H1 (cell line): ENCODE measurements around the gene PSKH1. TPM values are rescaled to one million over a fixed set of nuclear protein-coding genes. Genes with fewer than 3 reads are reported as not detected.

Source experiments
- CTCF ChIA-PET: fragments of 300-600 bp; sonication (Branson Sonifier 250); formaldehyde crosslinking; loops from one replicate; lab custom pipeline; 2021; ENCODE audit not compliant: partially characterized antibody; lab: Charles Lee
- POLR2A ChIA-PET: fragments of 300-600 bp; sonication (Branson Sonifier 250); formaldehyde crosslinking; loops from one replicate; lab custom pipeline; 2021; ENCODE audit warnings: inconsistent platforms; ENCODE audit not compliant: partially characterized antibody; lab: Charles Lee
- DNase-seq, 2 experiments: peaks; one replicate each; pipeline versions ENCODE4 v3.0.0 to v3.0.0-alpha.2; 2010 to 2022; ENCODE audit warnings: low spot score in 2 of 2, low read depth in 1 of 2, mixed read lengths in 1 of 2
- FAIRE-seq: peaks from 2 replicates; lab custom pipeline; 2011; peaks lifted over from hg19 to GRCh38; lab: Jason Lieb, UNC
- H2AFZ ChIP-seq: 2 replicates; pipeline ENCODE4 v1.8.1; 2012; ENCODE audit warnings: low read length, inconsistent platforms
- H2AK5ac ChIP-seq: 2 replicates; pipeline ENCODE4 v1.6.1; 2013; ENCODE audit warnings: low read depth, low read length
- H2BK120ac ChIP-seq: replicated peaks from 2 replicates; pipeline ENCODE3; 2013; ENCODE audit warnings: low read depth, low read length, inconsistent platforms
- H2BK12ac ChIP-seq: 2 replicates; pipeline ENCODE4 v1.6.1; 2013; ENCODE audit warnings: low read depth, low read length
- H2BK15ac ChIP-seq: 2 replicates; pipeline ENCODE4 v1.6.1; 2013; ENCODE audit warnings: low read length
- H2BK20ac ChIP-seq: 2 replicates; pipeline ENCODE4 v1.6.1; 2013; ENCODE audit warnings: low read length
- H2BK5ac ChIP-seq: 2 replicates; pipeline ENCODE4 v1.6.1; 2013; ENCODE audit warnings: low read depth, low read length
- H3K14ac ChIP-seq: 2 replicates; pipeline ENCODE4 v1.6.1; 2013; ENCODE audit warnings: inconsistent platforms; ENCODE audit not compliant: insufficient read length
- H3K18ac ChIP-seq: 2 replicates; pipeline ENCODE4 v1.6.1; 2013; ENCODE audit warnings: low read length; ENCODE audit errors: extremely low read depth
- H3K23ac ChIP-seq: 2 replicates; pipeline ENCODE4 v1.6.1; 2013; ENCODE audit warnings: inconsistent platforms; ENCODE audit not compliant: insufficient read length
- H3K23me2 ChIP-seq: 2 replicates; pipeline ENCODE4 v1.6.1; 2013; ENCODE audit warnings: low read depth, low read length
- H3K27ac ChIP-seq: 2 replicates; pipeline ENCODE4 v1.6.1; 2011; ENCODE audit warnings: low read depth, low read length, inconsistent platforms
- H3K27me3 ChIP-seq, 4 experiments: replicated peaks in 1 of 4; 1 replicate in 1 of 4; 2 replicates in 3 of 4; pipeline versions ENCODE4 v1.6.1 to v1.8.1; 2011 to 2013; ENCODE audit warnings: low read length in 3 of 4, mild to moderate bottlenecking in 3 of 4, inconsistent platforms in 2 of 4, mixed read lengths in 2 of 4, moderate library complexity in 1 of 4; ENCODE audit not compliant: control insufficient read depth in 3 of 4, insufficient read depth in 3 of 4; ENCODE audit errors: extremely low read depth in 1 of 4
- H3K36me3 ChIP-seq, 4 experiments: 2 replicates each; pipeline versions ENCODE4 v1.6.1 to v1.8.1; 2011 to 2013; ENCODE audit warnings: mild to moderate bottlenecking in 4 of 4, low read length in 3 of 4, moderate library complexity in 2 of 4, control low read depth in 1 of 4, inconsistent platforms in 1 of 4; ENCODE audit not compliant: insufficient read depth in 4 of 4, control insufficient read depth in 2 of 4
- H3K4ac ChIP-seq: replicated peaks from 2 replicates; pipeline ENCODE3; 2013; ENCODE audit warnings: low read length, low read depth, mixed read lengths, inconsistent platforms; ENCODE audit not compliant: insufficient read length
- H3K4me1 ChIP-seq, 4 experiments: replicated peaks in 1 of 4; 1 replicate in 1 of 4; 2 replicates in 3 of 4; pipeline versions ENCODE4 v1.6.1 to v1.8.1; 2011 to 2013; ENCODE audit warnings: low read length in 3 of 4, inconsistent platforms in 2 of 4, mixed read lengths in 1 of 4; ENCODE audit not compliant: insufficient read depth in 4 of 4, control insufficient read depth in 3 of 4
- H3K4me2 ChIP-seq, 2 experiments: 2 replicates each; pipeline versions ENCODE4 v1.6.1 to v1.8.1; 2011 to 2013; ENCODE audit warnings: low read depth in 2 of 2, low read length in 2 of 2, control low read depth in 1 of 2, inconsistent platforms in 1 of 2, mild to moderate bottlenecking in 1 of 2; ENCODE audit not compliant: insufficient read depth in 1 of 2
- H3K4me3 ChIP-seq, 4 experiments: fragments of 200-600, 300-600 bp in 1 of 4; sonication (generic), shearing (Covaris generic), sonication (Bioruptor Twin) in 1 of 4; 2 replicates each; pipeline versions ENCODE4 v1.5.1 to v1.8.1; 2011 to 2016; ENCODE audit warnings: low read length in 4 of 4, low read depth in 3 of 4, control low read depth in 2 of 4, inconsistent platforms in 2 of 4, mild to moderate bottlenecking in 2 of 4, mixed read lengths in 1 of 4, moderate library complexity in 1 of 4; ENCODE audit not compliant: insufficient read depth in 2 of 4; ENCODE audit errors: extremely low read depth in 1 of 4
- H3K56ac ChIP-seq: replicated peaks from 2 replicates; pipeline ENCODE3; 2013; ENCODE audit warnings: low read depth, mild to moderate bottlenecking, mixed read lengths, low read length, inconsistent platforms; ENCODE audit not compliant: insufficient read length
- H3K79me1 ChIP-seq: 2 replicates; pipeline ENCODE4 v1.6.1; 2013; ENCODE audit warnings: low read depth, low read length, control low read depth
- H3K79me2 ChIP-seq, 2 experiments: 2 replicates each; pipeline versions ENCODE4 v1.6.1 to v1.8.1; 2012 to 2013; ENCODE audit warnings: low read length in 2 of 2, mild to moderate bottlenecking in 2 of 2, inconsistent platforms in 1 of 2; ENCODE audit not compliant: insufficient read depth in 2 of 2, control insufficient read depth in 1 of 2
- H3K9ac ChIP-seq, 4 experiments: replicated peaks in 1 of 4; 1 replicate in 1 of 4; 2 replicates in 3 of 4; pipeline versions ENCODE4 v1.6.1 to v1.8.1; 2011 to 2013; ENCODE audit warnings: low read depth in 3 of 4, low read length in 3 of 4, control low read depth in 2 of 4, mild to moderate bottlenecking in 2 of 4, moderate library complexity in 2 of 4, inconsistent platforms in 1 of 4; ENCODE audit errors: extremely low read depth in 1 of 4
- H3K9me3 ChIP-seq, 2 experiments: 2 replicates each; pipeline versions ENCODE4 v1.6.1 to v1.8.1; 2012 to 2013; ENCODE audit warnings: mild to moderate bottlenecking in 2 of 2, moderate library complexity in 2 of 2, control low read depth in 1 of 2, inconsistent platforms in 1 of 2, low read depth in 1 of 2, low read length in 1 of 2, mixed read lengths in 1 of 2; ENCODE audit not compliant: insufficient read depth in 2 of 2
- H4K20me1 ChIP-seq, 2 experiments: replicated peaks in 1 of 2; 2 replicates each; pipeline versions ENCODE3 to v1.8.1; 2011 to 2013; ENCODE audit warnings: inconsistent platforms in 2 of 2, low read length in 2 of 2, mild to moderate bottlenecking in 1 of 2; ENCODE audit not compliant: insufficient read depth in 2 of 2, control insufficient read depth in 1 of 2
- H4K5ac ChIP-seq: 2 replicates; pipeline ENCODE4 v1.6.1; 2013; ENCODE audit warnings: low read length, low read depth, mixed read lengths, inconsistent platforms; ENCODE audit not compliant: insufficient read length
- H4K8ac ChIP-seq: 2 replicates; pipeline ENCODE4 v1.8.0; 2013; ENCODE audit warnings: mild to moderate bottlenecking, moderate library complexity, low read length, inconsistent platforms; ENCODE audit not compliant: insufficient read depth; ENCODE audit errors: extremely low read depth
- H4K91ac ChIP-seq: replicated peaks from 2 replicates; pipeline ENCODE3; 2013; ENCODE audit warnings: low read length, mixed read lengths, inconsistent platforms; ENCODE audit not compliant: insufficient read length
- EP300 ChIP-seq, 2 experiments: IDR thresholded peaks; 1 replicate in 1 of 2; 2 replicates in 1 of 2; pipeline ENCODE4 v1.6.1; 2011 to 2012; ENCODE audit warnings: low read depth in 2 of 2, low read length in 2 of 2, mild to moderate bottlenecking in 2 of 2, borderline replicate concordance in 1 of 2, inconsistent platforms in 1 of 2, moderate library complexity in 1 of 2
- GABPA ChIP-seq: IDR thresholded peaks from 2 replicates; pipeline ENCODE4 v1.6.1; 2011; ENCODE audit warnings: mild to moderate bottlenecking, low read length, moderate library complexity, borderline replicate concordance; ENCODE audit not compliant: insufficient read depth
- JUN ChIP-seq: IDR thresholded peaks from 2 replicates; pipeline ENCODE4 v1.6.1; 2011; ENCODE audit warnings: low read depth, mild to moderate bottlenecking, improper control_type of control experiment, low read length
- POLR2A ChIP-seq, 2 experiments: IDR thresholded peaks; 1 replicate in 1 of 2; 2 replicates in 1 of 2; pipeline ENCODE4 v1.6.1; 2011; ENCODE audit warnings: low read depth in 2 of 2, low read length in 2 of 2, mild to moderate bottlenecking in 2 of 2; ENCODE audit errors: control extremely low read depth in 1 of 2
- POU5F1 ChIP-seq: IDR thresholded peaks from 2 replicates; pipeline ENCODE4 v1.6.1; 2011; ENCODE audit warnings: low read depth, mild to moderate bottlenecking, low read length, moderate library complexity
- RAD21 ChIP-seq, 2 experiments: IDR thresholded peaks in 1 of 2; conservative IDR thresholded peaks in 1 of 2; 2 replicates each; pipeline ENCODE4 v1.6.1; 2011; ENCODE audit warnings: low read depth in 2 of 2, low read length in 2 of 2, improper control_type of control experiment in 1 of 2, inconsistent platforms in 1 of 2, mild to moderate bottlenecking in 1 of 2, moderate library complexity in 1 of 2
- WGBS, 2 experiments: shearing (Covaris generic) in 1 of 2; methylation state at CpG; one replicate each; pipeline versions ENCODE4 v1.1.6 to v1.1.7; 2013 to 2015; ENCODE audit warnings: low lambda C conversion rate in 2 of 2, mixed read lengths in 2 of 2, inconsistent platforms in 1 of 2, low coverage in 1 of 2, missing lambda C conversion rate in 1 of 2; ENCODE audit not compliant: insufficient replicate concordance in 2 of 2, insufficient coverage in 1 of 2, insufficient read length in 1 of 2; ENCODE audit errors: extremely low coverage in 1 of 2, missing lambda C conversion rate in 1 of 2; 5-methylcytosine and 5-hydroxymethylcytosine counted together
- polyA plus RNA-seq, 7 experiments: library from polyadenylated mRNA; depleted of rRNA in 3 of 7; stranded (reverse) in 5 of 7; unstranded in 2 of 7; fragments of >200 nt in 5 of 7; fragments of 200-250 nt in 2 of 7; gene quantifications; 1 replicate in 5 of 7; 2 replicates in 1 of 7; 4 replicates in 1 of 7; pipeline versions ENCODE4 v1.2.1 to v1.2.3, GENCODE V29; 2011 to 2013; ENCODE audit warnings: missing spikeins in 2 of 7, mixed read lengths in 2 of 7
- total RNA-seq: library from RNA; stranded (reverse); fragmentation: NEBNext Ultra II Directional; extraction: Animal tissue kit (Norgen Biotek cat#: 25700); gene quantifications from 2 replicates; pipeline ENCODE4 v1.2.1, GENCODE V29; 2021

The PSKH1 gene
- total and polyA plus RNA-seq, 2 of the 8 experiments (the other 6 are each of a cell fraction or from before 2014, with no cell fraction given): 24.8 to 51.0 TPM

- Histone ChIP-seq H3K23ac (no peak overlapping the region), H2BK5ac (no peak overlapping the region), H3K9ac (no peak overlapping the region), H3K18ac (no peak overlapping the region), H2BK120ac (no peak overlapping the region), H3K4ac (no peak overlapping the region), H2AFZ (no peak overlapping the region), H3K27ac (no peak overlapping the region), H3K4me2 (no peak overlapping the region), H4K91ac (no peak overlapping the region), H2BK12ac (no peak overlapping the region), H3K23me2 (no peaks in the 10 kb centered on the region), H3K4me3 (no peak overlapping the region), H3K79me1 (peaks cover 2% of the 10 kb centered on the region; the same call in 1 of the 2 replicates), H3K9me3 (no peaks in the 10 kb centered on the region), H2BK20ac (no peak overlapping the region), H3K14ac (no peak overlapping the region), H2AK5ac (no peak overlapping the region), H3K36me3 (peaks cover 5 to 38% (median 15%) of the 10 kb centered on the region in 4 experiments; a peak in 6 of 8 replicates), H3K79me2 (no peaks in the 10 kb centered on the region), H3K56ac (no peak overlapping the region), H4K8ac (peak overlapping the region; percentile 80; the same call in 1 of the 2 replicates), H3K27me3 (no peaks in the 10 kb centered on the region), H4K20me1 (peaks cover 15 to 45% of the 10 kb centered on the region in 2 experiments), H2BK15ac (no peak overlapping the region)
- CTCF ChIA-PET: interaction anchor here (0.6 to 27.1 kb wide), 10 partner anchors 8 to 504 kb away, joined by 3 to 623 read pairs (median 4); partner anchors contain the start of genes CTRL, EDC4, NRN1L and PSKH1
- no peak for DNase-seq
- 96% methylated on average over 24 of the region's 24 CpGs; no CpG with 5 or more reads in 1 of the 2 experiments for WGBS, 2 experiments
- FAIRE-seq: no peak
- TF ChIP-seq POU5F1: no peak
- no peak for TF ChIP-seq RAD21 (IDR thresholded peaks at IDR 0.05 in 1 of 2, conservative IDR thresholded peaks at IDR 0.05 in 1 of 2; ENCODE audit: low read depth in 2 of 2, low read length in 2 of 2)
- no peak for TF ChIP-seq POLR2A (IDR thresholded peaks at IDR 0.05; ENCODE audit: control extremely low read depth in 1 of 2, low read depth in 2 of 2, low read length in 2 of 2)
- no peak for TF ChIP-seq EP300 (IDR thresholded peaks at IDR 0.05; ENCODE audit: borderline replicate concordance in 1 of 2, low read depth in 2 of 2, low read length in 2 of 2)
- TF ChIP-seq JUN: no peak
- no peak for TF ChIP-seq GABPA
- TF ChIP-seq, all 59 proteins: peak for 0
- Histone ChIP-seq H3K4me1 (no peaks in the 10 kb centered on the region; a peak in 1 of 7 replicates), H4K5ac (no peak overlapping the region)
- POLR2A ChIA-PET: interaction anchor here (0.9 to 6.8 kb wide), 11 partner anchors 9 to 291 kb away, joined by 3 to 31 read pairs (median 3); partner anchors contain the start of genes CTRL, DDX28, DPEP2NB and DUS2
Observed at GRCh38 chr16:67944690-67945391, 51.8 kb downstream of the PSKH1 start.
